NCI-H2081 treated with DMSO at 0.1 percent for 48 hours (cell line): ENCODE data around the gene ZBTB25.

Experiments
- DNase-seq: peaks from one replicate; lab custom pipeline; 2025; lab: John Stamatoyannopoulos, UW

ZBTB25 gene

DNA sequence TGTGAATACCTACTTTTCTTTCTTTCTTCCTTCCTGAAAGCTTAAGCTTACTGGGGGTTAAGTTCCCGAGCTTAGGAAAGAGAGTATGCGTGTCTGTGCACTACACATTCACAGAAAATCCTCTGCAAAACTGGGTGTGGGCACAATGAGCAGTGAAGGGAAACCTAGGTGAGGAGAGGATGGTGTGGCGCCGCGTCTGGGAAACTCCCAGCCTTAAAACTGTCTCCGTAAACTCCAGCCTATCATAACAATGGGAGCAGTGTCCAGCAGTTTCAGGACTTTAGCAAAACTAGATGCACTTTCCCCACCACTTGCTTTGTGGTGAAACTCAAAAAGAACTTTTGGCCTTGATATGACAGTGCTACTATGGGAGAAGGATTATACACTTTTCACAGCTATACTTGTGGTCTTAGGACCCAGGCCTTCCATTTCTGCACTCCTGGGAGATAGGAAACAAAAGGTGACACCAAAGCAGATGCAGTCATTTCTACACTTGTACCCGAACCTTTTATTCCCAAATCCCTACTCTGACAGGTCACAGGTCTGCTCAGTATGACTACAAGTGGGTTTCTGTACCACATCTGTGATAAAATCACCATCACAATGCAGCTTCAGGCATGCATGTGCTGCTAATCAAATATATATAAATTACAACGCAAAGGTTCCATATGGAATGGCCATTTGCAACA, 27.9 kb downstream of the ZBTB25 start:
- DNase-seq, result no peak

DNA sequence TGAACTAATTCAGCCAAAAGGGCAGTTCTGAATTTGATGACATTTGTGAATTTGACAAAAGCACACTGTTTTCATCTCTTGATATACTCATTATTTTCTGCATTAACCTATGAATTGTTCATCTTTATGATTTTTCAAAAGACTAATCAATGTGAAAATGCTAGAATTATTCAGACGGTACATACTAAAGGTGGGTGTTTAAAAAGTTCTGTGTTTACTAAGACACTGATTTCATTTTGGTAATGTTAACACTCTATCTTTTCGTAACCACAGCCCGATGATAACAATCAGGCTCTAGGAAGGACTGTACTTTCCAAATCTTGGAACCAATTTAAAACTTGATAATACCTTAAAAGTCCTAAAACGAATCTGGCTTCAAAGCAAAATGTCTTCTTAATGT, 28.9 kb downstream of the ZBTB25 start:
- DNase-seq, result no peak

DNA sequence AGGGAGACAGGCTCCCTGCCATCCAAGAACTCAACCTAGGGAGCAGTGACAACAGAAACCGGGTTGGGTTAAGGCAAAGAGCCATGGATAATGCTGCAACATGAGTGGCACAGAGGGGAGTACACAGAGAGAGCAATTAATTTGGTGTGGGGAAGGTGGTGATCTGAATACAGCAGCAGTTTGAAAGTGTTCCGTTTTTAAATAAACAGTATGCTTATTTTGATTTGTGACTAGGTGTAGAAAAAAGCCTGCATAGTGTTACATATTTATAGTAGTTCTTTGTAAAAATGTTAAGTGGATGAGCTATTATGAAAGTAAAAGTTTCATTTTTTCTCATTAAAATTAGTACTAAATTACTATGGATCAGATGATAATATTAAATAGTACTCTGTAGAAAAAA, 29.6 kb downstream of the ZBTB25 start:
- DNase-seq, result no peak

DNA sequence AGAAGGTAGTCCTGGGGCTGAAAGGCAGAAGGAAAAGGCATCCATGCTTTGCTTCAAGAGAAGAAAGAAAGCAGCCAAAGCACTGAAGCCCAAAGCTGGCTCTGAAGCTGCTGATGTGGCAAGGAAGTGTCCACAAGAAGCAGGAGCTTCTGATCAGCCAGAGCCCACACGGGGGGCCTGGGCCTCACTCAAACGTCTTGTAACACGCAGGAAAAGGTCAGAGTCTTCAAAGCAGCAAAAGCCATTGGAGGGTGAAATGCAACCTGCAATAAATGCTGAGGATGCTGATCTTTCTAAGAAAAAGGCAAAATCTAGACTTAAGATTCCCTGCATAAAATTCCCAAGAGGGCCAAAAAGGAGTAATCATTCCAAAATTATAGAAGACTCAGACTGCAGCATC, 35.2 kb downstream of the ZBTB25 start:
- no peak for DNase-seq

DNA sequence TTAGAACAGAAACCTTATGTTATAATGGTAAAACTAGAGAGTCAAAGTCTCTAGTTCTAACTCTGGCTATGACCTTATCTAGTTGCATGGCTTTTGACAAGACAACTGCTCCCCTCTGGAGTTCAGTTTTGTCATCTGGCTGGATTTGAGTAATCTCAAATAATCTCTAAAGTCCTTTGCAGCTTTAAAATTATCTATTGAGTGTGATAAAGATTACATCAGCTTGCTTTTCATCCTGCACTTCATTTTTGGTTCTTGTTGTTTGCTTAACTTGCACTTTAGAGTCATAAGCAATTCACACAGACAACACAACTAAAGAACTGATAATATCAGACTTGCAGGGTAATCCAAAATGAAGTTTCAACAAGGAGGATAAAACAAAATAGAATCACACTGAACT, 36.1 kb downstream of the ZBTB25 start:
- DNase-seq, result no peak

DNA sequence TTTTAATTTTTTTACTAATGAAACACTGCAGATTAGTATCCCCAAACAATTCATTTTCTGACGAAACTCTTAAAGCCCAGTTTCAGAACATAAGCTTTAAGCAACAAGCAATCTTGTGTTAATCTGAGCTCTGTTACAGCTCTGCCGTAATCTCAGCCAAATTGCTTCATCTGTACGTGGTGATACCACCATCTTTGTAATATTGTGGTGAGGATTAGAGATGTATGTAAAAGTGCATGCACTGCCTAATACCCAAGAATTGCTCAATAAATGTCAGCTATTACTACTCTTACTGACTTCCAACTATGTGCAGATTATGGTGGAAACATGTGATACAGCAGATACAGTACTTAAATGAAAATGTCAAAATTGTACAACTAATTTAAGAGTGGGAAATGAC, 36.5 kb downstream of the ZBTB25 start:
- DNase-seq, result no peak

DNA sequence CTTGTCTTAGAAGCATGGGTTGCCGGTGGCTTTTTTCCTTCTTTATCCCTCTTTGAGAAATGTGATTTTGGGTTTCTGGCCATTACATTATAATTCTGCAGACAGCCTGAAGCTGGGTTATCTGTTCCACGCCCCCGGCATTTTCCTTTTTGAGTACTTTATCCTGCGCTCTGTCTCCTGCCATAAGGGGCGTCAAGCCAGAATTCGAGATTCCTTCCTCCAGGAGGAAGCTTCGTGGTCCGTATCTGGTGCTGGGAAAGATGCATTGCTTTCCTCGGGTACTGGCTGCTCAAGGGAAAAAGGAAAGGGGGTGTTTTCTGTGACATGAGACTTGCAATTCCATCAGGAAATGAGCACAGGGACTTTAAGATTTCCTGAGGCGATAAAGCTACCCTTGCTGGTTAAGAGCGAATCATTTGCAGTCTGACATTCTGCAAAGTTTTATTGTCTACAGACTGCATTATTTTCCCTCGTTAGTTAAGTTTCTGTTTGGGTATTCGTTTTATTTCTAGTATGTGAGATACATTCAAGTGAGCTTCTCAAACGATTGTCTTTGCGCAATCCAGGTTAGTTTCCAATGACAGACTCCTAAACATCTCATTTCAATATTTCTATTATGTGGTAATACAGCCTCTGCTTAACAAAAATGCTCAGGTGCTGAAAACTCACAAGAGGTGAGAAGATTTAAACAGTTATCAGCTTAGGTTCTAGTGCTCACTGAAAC, 37.6 kb downstream of the ZBTB25 start:
- no peak for DNase-seq

DNA sequence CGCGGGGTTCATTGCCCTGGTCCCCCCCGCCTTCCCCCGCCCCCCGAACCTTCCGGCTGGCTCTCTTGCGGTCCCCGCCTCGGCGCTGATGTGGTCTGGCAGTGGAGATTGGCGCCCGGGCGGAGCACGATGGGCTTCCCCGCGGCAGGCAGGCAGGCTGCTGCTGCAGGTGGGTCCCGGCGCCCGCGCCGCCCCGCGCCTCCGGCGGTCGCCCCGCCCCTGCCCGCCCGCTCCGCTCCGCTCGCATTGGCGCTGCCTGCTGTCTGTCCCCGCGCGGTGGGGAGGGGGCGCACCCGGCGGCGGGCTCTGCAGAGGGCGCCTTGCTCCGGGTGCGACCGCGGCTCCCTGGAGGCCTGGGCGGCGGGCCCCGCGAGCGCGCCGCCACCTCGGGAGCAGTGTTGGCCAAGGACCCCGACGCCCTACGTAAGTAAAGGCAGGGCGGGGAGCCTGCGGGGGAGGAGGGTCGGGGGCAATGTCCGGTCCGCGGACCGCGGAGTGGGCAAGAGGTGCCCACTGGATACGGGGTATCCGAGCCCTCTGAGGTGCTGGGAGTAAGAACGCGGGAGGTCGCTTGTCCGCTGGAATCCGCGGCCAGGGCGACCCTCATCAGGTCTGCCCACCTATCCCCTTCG, 38.3 kb downstream of the ZBTB25 start, which contains the start of gene AKAP5:
Gene AKAP5, plus strand, starts transcription at position 309 of the 632 bp plus-strand sequence. CDS start 2,896 bp downstream, outside the sequence.
- no peak for DNase-seq

DNA sequence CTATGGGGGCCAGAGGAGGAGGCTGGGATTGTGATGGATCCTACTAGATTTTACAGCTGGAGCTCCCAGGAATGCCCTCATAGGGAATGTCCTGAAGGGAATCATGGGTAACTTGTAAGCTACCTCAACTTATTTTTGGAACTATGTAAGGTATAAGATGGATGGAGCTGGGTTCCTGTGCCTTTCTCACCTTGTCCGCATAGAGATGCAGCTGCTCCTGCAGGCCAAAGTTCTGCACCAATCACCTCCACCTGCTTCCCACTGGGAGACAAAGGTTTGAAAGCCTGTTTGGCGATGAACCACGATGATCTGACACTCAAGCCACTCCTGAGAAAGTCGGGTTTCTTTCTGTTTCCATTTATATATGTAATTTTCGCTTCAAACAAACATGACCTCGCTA, 39.0 kb downstream of the ZBTB25 start:
- DNase-seq, result no peak

DNA sequence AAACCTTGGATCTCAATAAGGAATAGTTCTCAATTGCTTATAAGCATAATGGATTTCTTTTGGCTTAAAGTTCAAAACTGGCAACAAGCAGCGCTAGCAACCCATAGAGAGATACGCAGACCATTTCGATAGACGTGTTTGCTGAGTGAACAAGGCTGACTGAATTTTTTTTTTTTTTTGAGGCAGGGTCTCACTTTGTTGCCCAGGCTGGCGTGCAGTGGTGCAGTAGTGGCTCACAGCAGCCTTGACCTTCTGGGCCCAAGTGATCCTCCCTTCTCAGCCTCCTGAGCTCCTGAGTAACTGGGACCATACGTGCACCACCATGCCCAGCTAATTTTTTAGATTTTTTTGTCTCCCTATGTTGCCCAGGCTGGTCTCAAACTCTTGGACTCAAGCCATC, 39.8 kb downstream of the ZBTB25 start:
- no peak for DNase-seq

DNA sequence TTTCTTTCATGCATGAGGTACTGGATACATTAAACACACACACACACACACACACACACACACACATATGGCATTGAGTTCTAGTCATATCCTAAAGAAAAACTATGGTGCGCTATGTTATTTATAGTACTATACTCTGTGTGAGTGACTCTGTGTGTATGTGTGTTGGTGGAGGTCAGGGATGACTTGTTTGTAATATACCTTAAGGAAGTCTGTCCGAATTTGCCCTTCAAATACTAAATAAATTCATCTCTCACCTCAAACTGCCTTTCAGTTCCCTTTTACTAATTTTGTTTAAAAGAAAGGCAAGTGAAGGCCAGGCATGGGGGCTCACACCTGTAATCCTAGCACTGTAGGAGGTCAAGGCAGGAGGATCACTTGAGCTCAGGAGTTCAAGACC, 40.4 kb downstream of the ZBTB25 start:
- no peak for DNase-seq

DNA sequence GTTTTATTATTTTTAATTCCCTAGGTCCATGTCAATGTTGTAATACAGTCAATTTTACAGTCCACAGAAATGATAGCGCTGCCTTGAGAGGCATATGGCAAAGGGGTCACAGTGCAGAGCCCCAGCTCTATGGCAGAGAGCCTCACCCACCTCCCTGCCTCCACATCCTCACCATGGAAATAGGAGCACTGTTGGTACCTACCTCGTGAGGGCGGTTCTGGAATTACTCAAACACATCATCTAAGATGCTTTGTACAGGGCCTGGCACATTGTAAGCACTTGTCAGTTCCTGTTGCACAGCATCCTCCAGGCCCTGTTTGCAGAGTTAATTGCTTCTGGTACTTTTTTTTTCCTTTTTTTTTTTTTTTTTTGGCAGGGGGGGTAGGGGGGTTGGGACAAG, 42.4 kb downstream of the ZBTB25 start:
- DNase-seq, result no peak

DNA sequence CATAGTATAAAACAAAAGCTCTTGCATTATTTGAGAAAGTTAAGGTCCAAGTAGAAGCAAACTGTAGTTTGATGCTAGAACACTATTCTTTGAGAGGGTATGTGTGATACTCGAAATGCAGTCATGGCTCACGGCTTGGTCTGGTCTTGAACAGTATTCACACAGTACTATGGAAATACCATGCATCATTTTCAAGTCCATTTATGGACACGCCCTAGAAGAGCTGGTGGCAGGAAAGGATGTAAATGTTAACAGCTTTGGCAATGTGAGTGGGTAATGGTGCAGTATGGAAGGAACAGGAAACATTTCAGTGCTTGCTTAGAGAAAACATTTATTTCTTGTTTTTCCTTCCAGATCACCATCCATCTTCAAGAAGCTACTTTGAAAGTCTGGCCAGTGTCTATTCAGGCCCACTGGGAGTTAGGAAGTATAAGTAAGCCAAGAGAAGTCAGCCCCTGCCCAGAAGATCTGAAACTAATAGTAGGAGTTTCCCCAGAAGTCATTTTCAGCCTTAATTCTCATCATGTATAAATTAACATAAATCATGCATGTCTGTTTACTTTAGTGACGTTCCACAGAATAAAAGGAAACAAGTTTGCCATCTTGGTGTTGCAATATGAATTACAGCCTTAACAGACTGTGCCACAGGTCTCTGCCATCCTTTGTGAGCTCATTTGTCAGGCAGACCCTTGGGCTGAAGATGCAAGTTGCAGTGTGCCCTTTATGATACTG, 44.1 kb downstream of the ZBTB25 start:
- no peak for DNase-seq

DNA sequence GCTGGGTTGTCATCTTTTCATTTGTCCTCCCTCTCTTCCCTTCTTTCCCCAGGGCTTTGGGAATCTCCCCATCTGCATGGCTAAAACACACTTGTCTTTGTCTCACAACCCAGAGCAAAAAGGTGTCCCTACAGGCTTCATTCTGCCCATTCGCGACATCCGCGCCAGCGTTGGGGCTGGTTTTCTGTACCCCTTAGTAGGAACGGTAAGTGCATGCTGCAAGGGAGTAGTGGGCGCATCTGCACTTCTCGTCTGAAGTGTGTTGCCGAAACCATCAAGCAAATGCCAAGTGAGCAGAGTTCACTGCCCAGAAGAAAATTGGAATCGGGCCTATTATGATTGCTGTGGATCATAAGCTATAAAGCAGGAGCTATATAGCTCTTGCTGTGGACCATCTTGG, 49.0 kb downstream of the ZBTB25 start:
- DNase-seq, result no peak

DNA sequence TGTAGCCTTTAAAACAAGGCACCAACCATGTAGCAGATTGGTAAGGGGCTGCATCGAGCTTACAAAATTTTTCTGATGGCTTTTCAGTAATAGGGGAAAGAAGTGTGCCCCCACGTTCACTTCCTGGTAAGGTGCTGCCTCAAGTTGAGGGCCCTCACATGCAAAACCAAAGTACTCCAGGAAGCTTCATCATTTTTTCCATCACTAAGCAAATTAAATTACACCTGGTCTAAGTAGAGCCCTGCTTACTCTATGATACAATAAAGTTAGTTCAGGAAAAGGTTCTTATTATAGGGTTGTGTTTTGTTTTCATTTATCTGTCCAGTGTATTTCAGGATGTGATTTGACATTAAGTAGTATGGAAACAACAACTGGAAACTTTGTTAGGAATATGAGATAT, 53.4 kb downstream of the ZBTB25 start:
- no peak for DNase-seq

DNA sequence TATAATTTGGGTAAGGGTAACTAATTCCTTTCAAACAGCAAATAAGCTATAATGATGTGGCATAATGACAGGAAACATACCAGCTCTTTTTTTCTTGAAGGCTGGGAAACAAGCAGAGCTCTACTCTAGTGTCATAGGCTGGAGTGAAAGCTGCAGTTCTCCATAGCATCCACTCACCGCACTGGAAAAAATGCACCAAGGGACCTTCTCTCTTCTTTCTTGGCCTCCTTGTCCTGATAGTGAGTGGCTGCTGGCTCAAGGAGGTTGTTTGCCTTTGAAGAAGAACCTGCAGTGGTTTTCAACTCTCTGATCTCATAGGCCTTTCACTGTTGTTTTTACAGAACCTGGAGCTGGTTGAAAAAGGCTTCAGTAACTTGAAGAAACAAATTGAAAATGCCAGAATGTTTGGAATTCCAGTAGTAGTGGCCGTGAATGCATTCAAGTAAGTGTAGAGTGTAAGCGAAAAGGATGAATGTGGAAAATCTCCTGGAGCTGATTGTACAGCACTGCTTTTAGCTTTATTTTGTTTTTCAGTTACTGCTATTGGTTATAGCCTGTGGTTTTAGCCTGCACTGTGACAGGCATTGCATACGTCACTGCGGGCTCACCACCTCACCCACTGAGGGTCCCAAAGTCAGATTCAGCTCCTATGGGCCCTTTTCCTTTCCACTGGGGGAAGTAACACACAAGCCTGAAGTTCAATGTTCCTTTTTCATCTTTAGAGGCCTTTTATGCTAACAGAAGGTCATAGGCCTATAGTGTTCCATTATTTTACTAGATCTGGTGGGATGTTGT, 55.6 kb downstream of the ZBTB25 start:
- no peak for DNase-seq

DNA sequence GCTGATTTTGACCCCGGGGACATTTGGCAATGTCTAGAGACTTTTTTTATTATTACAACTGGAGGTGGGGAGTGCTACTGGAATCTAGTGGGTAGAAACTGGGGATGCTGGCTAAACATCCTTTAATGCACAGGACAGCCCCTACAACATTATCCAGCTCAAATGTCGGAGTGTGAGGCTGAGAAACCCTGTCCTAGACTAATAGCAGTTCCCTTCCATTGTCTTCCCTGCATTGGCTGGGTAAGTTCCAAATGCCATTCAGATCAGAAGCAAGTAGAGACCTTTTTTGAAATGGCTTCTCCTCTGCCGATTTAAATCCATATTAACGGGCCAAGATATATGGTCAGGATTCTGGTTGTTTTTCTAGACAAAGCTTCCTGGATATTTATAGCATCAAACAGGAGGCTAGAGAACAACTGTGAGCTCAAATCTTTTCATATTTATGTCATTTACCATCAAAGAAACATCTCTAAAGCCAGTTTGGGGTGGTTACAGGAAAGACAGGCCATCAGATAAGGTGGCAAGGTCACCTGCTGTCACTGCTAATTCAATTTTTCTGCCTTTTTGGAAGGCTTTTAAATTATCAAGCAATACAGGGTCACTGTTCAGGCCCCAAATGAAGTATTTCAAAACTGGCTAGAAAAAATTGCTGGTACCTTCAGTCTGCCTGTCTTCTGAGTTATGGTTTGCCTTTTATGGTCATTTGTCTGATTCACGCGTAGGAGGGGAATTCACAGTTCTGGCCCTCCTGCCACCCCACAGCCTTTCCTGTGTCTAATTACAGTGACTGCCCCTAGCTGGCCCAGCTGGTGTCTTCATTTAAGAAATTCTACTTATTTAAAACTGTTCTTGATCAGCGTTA, 58.4 kb downstream of the ZBTB25 start:
- no peak for DNase-seq

DNA sequence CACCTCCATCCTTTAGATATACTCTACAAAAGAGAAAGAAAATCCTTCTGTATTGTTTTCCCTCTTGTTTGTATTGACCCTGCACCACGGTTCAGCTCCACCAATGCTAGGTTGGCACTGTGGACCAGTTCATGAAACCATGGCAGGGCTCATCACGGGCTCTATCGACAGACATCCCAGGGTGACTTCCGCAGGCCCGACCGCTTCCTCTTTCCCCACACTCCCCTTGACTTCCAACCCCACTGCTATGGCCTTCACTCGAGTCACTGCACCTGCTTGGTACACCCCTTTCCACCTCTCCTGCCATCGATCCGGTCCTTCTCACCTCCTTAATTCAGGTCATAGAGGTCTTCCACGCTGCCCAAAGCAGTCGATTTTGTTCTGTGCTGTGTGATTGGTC, 59.5 kb downstream of the ZBTB25 start:
- no peak for DNase-seq

DNA sequence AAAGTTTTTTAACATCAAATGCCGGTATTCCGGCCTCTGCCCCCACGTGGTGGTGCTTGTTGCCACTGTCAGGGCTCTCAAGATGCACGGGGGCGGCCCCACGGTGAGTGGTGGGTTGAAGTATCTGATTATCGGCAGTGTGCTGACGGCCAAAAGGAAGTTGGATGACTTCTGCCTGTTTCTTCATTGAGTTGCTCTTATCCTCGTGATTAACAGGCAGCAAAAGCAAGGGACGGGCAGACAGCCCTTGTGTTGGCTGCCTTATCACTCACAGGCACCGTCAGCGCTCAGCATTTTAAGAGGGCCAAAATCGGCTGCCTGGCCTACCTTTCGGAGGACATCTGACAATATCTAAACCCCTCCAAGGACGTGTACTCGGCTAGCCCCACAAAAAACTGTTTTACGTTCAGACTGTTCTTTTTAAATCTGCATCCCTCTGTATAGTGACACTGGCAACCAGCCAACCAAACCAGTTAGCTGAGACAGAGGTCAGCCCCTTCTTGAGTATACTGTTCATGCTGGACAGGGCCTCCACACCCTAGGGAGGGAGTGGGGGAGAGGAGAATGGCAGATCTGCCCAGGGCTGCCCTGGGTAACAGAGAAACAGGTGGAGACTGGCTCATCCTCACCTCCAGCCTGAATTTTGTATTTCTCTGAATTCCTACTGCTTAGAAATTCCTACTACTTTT, 61.2 kb downstream of the ZBTB25 start:
- no peak for DNase-seq

DNA sequence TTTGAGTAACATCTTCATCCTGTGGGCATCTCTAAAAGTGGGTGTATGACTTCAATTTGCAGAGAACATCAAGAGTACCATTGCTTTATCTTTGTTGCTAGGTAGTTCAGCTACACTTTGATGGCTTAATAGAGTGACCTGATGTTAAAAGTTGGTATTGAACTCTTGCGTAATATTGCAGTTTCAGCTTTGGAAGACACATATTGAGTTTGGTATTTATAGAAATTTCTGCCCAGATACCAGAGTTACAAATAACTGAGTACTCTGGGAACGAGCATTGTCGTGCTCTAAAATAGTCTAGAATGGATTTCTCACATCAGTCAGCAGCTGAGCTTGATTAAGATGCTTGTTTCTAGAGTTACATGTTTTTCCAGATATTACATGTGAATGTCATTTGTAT, 63.1 kb downstream of the ZBTB25 start:
- DNase-seq, result no peak
